ENCODE results near the gene RNF130.

GRCh38 chr5:180098526-180098925 is 27.0 kb upstream of the RNF130 start:
- TF ChIP-seq CEBPB (IDR thresholded peaks at IDR 0.05; ENCODE audit: borderline replicate concordance, low read depth, low read length) (no peak), DNMT3B (CRISPR knock-in tag; conservative IDR thresholded peaks at IDR 0.05) (no peak), ZNF512B (CRISPR knock-in tag; IDR thresholded peaks at IDR 0.05; ENCODE audit: borderline replicate concordance) (no peak), TCF7 (IDR thresholded peaks at IDR 0.05; ENCODE audit: low read depth) (no peak), ZNF24 (IDR thresholded peaks at IDR 0.05) (no peak)
